ENCODE results near the gene DHFR.

Gene DHFR

DNA sequence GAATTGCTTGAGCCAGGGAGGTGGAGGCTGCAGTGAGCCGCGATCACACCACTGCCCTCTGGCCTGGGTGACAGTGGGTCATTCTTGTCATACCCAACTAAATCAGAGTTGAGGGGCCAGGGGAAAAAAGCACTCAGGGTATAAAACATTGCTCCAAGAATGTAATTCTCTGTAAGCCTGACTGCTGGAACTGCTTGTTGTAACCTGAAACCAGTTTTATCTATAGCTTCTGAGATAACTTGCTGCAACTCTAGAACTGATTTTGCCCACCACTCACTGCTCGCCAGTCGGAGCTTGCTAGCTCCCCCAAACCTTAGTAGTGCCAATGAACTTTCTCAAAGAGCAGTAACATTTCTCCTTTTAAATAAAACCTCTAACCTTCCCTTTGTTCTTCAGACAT is 9.9 kb downstream of the DHFR start:
- Histone ChIP-seq H3K4me3 (ENCODE audit: low read depth, low read length) (no peak overlapping the region), H3K4me1 (no peaks in the 10 kb centered on the region), H3K9me3 (no peaks in the 10 kb centered on the region), H3K27me3 (no peaks in the 10 kb centered on the region), H3K36me3 (peaks cover 59% of the 10 kb centered on the region)
- TF ChIP-seq, protein P1, sequence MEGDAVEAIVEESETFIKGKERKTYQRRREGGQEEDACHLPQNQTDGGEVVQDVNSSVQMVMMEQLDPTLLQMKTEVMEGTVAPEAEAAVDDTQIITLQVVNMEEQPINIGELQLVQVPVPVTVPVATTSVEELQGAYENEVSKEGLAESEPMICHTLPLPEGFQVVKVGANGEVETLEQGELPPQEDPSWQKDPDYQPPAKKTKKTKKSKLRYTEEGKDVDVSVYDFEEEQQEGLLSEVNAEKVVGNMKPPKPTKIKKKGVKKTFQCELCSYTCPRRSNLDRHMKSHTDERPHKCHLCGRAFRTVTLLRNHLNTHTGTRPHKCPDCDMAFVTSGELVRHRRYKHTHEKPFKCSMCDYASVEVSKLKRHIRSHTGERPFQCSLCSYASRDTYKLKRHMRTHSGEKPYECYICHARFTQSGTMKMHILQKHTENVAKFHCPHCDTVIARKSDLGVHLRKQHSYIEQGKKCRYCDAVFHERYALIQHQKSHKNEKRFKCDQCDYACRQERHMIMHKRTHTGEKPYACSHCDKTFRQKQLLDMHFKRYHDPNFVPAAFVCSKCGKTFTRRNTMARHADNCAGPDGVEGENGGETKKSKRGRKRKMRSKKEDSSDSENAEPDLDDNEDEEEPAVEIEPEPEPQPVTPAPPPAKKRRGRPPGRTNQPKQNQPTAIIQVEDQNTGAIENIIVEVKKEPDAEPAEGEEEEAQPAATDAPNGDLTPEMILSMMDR (IDR thresholded peaks at IDR 0.05; ENCODE audit: low read depth, low read length) = no peak
- no peak for DNase-seq

DNA sequence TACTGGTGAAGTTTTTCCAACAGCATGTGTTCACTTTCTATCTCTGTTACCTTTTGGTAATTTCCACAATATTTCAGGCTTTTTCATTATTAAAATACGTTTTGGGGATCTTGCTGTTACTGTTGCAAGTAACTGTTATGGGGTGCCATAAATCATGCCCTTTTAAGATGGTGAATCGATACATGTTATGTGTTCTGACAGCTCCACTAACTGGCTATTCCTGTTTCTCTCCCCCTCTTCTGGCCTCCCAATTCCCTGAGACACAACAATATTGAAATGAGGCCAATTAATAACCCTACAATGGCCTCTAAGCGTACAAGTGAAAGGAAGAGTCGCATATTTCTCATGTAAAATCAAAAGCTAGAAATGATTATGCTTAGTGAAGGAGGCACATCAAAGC is 13.4 kb downstream of the DHFR start:
- TF ChIP-seq, protein P1 (IDR thresholded peaks at IDR 0.05; ENCODE audit: low read depth, low read length) = no peak
- H3K36me3 ChIP-seq = peaks cover 63% of the 10 kb centered on the region

DNA sequence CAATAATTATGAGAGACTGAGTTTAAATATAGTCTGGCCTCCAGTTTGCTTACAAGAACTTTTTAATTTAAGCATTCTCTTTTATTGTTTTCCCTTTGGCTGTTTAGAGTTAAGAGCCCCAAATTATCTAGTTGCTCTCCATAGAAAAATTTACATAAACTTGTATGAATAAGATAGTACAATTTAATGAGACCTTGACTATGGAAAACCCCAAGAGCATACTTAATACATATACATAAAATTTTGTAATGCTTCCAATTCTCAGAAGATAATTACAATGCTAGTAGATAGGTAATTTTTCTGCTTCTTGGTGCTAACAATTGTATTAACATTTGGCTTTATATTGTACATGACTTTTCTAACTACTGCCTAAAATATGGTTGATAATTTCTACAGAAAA is 20.6 kb downstream of the DHFR start:
- Histone ChIP-seq H3K27me3 (no peaks in the 10 kb centered on the region), H3K4me3 (ENCODE audit: low read depth, low read length) (no peak overlapping the region), H3K4me1 (peaks cover 4% of the 10 kb centered on the region; the same call in 1 of the 2 replicates), H3K36me3 (peaks cover 40% of the 10 kb centered on the region), H3K9me3 (no peaks in the 10 kb centered on the region)
- TF ChIP-seq, protein P1 (IDR thresholded peaks at IDR 0.05; ENCODE audit: low read depth, low read length) = no peak
- DNase-seq = no peak

More for the DNA sequence above, 13.4 kb downstream of the DHFR start:
- no peaks in the 10 kb centered on the region for H3K9me3 ChIP-seq
- DNase-seq = no peak
- H3K27me3 ChIP-seq = no peaks in the 10 kb centered on the region
- no peaks in the 10 kb centered on the region for H3K4me1 ChIP-seq
- H3K4me3 ChIP-seq (ENCODE audit: low read depth, low read length) = no peak overlapping the region

DNA sequence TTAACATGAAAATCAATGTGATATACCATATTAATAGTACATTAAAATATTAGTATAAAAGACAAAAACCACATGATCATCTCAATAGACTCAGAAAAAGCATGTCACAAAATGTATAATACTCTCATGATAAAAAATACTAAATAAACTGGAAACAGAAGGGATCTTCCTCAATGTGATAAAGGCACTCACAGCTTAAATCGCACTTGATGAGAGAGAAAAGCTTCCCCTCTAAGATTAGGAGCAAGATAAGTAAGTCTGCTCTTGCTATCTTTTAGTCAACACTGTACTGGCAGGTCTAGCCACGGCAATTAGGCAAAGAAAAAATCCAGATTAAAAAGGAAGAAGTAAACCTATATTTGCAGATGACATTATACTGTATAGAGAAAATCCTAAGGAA is 22.1 kb downstream of the DHFR start:
- Histone ChIP-seq H3K9me3 (no peaks in the 10 kb centered on the region), H3K36me3 (peaks cover 34% of the 10 kb centered on the region), H3K27me3 (no peaks in the 10 kb centered on the region), H3K4me3 (ENCODE audit: low read depth, low read length) (no peak overlapping the region), H3K4me1 (peaks cover 4% of the 10 kb centered on the region; the same call in 1 of the 2 replicates)
- DNase-seq = no peak
- TF ChIP-seq, protein P1 (IDR thresholded peaks at IDR 0.05; ENCODE audit: low read depth, low read length) = no peak

DNA sequence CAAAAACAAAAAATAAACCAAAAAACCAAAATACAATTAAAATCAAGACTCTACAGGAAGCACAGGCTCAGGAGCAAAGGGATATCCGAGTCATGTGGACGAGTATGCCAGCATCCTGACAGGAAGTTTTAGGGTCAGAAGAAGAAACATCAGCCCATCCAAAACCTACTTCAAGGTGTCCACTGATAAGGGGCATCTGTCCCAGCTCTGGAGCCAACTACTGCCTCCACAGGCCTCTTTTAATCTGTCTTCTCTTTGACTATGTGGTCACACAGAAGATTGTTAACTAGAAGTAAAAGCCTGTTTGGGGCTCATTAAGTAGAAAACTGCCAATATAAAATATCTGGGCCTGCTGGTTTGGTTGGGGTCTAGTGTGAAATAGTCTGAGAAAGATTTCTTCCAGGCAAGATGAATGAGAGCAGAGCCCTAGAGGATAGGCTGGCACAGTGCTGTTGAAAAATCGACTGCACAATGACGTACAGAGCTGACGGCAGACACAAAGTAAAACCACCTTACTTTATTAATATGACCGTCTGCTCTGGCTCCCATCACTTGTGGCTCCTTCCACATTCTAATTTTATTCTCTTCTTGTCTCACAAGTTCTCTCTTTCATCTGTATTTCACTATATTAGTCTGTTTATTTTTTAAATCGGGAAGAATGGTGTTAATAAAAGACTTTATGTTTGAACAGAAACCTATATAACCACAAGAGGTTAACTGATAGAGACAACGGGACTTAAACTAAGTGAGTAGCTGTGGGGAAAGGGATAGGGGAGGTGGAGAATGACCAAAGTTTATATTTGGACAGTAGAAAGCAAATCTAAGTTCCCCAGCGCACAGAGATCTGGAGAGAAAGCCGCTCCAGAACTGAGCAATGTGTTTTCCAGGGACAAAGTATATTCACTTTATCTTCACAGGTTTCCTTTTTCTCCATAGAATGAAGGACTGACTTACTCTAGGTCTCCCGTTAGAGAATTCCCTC is 23.2 kb downstream of the DHFR start:
- Histone ChIP-seq H3K27me3 (no peaks in the 10 kb centered on the region), H3K9me3 (no peaks in the 10 kb centered on the region), H3K36me3 (peaks cover 30% of the 10 kb centered on the region), H3K4me1 (peaks cover 4% of the 10 kb centered on the region; the same call in 1 of the 2 replicates), H3K4me3 (ENCODE audit: low read depth, low read length) (no peak overlapping the region)
- TF ChIP-seq, protein P1 (IDR thresholded peaks at IDR 0.05; ENCODE audit: low read depth, low read length) = no peak
- no peak for DNase-seq

DNA sequence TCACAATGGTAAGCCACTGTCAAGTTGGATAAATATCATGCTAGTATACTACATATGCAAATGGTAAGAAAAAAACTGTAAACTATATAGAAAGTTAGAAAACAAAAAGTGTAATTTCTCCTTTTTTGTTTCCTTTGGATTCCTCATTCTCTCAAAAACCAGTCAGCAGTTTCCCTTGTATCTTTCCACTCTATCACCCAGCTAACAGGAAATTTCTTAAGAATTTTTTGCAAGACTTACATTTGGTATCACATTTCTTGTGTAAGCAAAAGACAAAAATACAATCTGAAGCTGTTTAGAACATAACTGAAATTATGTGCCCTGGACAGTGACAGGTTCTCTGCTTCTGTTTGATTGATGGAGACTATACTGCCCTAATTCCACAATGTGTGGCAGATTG is 25.5 kb downstream of the DHFR start:
- no peaks in the 10 kb centered on the region for H3K9me3 ChIP-seq
- TF ChIP-seq, protein P1 (IDR thresholded peaks at IDR 0.05; ENCODE audit: low read depth, low read length) = no peak
- H3K4me3 ChIP-seq (ENCODE audit: low read depth, low read length) = no peak overlapping the region
- DNase-seq = no peak
- peaks cover 30% of the 10 kb centered on the region for H3K36me3 ChIP-seq
- H3K27me3 ChIP-seq = no peaks in the 10 kb centered on the region
- peaks cover 4% of the 10 kb centered on the region; the same call in 1 of the 2 replicates for H3K4me1 ChIP-seq

All from BE2C (cell line).